GM13977 (cell line): ENCODE results near the gene SH2D2A.

Experiments used
- DNase-seq: peaks from one replicate; pipeline ENCODE4 v3.0.0; 2012; ENCODE audit warnings: low spot score
- in situ Hi-C: fragments of 300-500 bp; cut with MboI; formaldehyde crosslinking; loops from one replicate; pipeline ENCODE4 v1.12.0; 2022; ENCODE audit warnings: low sequenced_read_pairs, low pct_unique_long_range_greater_than_20kb, mixed read lengths, inconsistent platforms; ENCODE audit not compliant: unreplicated experiment
- TF ChIP-seq, protein P1 (sequence below): IDR thresholded peaks from 2 replicates; pipeline ENCODE4 v1.5.1; 2012; ENCODE audit warnings: mild to moderate bottlenecking, control low read depth; ENCODE audit not compliant: insufficient read depth; ENCODE audit errors: extremely low read depth, missing control alignments

Gene SH2D2A

DNA sequence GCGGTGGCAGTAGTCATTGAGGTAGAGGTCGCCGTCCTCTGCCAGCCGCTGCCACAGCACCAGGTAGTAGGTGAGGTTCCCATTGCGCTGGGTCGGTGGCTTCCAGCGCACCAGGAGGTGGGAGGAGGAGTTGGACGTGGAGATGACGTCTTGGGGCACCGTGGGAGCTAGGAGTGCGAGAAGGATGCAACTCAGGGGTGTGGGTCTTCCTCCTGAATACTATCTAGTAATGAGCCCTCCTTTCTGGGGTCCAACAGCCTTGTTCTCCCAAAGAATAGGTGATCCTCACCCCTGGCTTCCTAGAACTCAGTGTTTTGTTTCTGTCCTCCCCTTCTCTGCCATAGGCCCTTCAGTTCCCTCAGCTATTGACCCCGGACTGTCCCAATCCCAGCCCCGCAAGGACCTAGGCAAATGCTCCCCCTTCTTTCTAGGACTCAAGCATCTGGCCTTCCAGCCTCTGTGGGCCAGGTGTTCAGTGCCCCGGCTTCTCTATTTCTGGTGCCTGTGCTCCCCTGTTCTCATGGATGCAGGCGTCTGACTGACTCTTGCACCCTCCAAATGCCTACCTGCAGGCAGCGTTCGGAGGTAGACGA is 29.4 kb upstream of the SH2D2A start:
- in situ Hi-C loops: no loop called here
- TF ChIP-seq, protein P1, sequence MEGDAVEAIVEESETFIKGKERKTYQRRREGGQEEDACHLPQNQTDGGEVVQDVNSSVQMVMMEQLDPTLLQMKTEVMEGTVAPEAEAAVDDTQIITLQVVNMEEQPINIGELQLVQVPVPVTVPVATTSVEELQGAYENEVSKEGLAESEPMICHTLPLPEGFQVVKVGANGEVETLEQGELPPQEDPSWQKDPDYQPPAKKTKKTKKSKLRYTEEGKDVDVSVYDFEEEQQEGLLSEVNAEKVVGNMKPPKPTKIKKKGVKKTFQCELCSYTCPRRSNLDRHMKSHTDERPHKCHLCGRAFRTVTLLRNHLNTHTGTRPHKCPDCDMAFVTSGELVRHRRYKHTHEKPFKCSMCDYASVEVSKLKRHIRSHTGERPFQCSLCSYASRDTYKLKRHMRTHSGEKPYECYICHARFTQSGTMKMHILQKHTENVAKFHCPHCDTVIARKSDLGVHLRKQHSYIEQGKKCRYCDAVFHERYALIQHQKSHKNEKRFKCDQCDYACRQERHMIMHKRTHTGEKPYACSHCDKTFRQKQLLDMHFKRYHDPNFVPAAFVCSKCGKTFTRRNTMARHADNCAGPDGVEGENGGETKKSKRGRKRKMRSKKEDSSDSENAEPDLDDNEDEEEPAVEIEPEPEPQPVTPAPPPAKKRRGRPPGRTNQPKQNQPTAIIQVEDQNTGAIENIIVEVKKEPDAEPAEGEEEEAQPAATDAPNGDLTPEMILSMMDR: no peak
- peak; percentile 24 for DNase-seq

DNA sequence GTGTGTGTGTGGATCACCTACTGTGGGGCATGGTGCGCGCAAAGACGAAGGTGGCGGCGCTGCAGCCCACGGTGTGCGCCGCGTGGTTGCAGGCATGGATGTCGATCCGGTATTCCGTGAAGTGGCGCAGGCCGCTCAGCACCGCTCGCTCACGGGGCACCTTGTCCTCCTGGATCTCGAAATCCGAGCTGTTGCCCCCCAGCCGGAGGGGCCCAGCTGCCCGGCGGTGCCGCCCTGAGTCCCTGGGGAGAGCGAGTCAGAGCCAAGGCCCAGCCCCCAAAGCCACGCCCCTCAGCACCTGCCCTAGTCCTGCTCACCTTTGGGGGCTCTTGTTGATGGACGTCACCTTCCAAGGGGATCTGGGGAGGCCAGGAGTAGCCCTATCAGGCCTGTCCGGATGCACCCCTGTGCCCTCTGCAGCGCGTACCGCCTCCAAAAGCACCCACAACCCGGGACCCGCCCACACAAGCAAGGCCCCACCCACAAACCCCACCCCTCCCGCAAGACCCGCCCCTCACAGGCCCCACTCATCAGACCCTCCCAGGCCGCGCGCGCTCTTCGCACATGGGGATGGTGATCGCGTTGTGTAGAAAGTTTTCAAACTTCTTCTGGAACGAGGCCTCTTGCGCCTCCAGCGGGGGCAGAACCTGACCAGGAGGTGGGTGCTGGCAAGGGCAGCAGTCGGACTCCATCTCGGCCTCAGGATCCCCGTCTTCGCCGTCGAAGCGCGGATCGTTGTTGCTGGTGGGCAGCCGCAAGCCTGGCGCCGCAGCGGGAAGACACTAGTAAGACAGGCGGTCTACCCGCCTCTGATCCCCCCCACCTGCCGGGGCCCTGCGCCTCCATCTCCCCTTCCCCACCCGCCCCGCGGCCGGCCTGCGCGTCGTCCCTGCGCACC is 28.7 kb upstream of the SH2D2A start:
- TF ChIP-seq, protein P1: no peak
- in situ Hi-C loops: no loop called here
- DNase-seq: peak; percentile 48

DNA sequence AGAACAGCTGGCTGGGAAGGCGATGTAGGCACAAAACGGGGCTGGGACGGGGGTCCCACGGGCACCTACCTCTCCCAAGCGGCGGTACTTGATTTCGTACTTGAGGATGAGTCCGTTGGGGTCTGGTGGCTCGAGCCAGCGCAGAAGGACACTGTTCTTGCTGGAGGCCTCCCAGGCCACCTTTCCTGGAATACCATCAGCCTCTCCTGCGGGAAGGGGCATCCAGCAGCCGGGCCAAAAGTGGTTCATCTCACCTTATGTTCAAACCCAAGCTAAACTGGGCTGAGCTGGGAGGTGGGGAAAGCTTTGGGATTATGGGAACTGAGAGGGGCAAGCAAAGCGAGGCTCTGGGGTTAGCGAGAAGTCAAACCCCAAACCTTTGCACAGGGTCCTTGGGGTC is 28.0 kb upstream of the SH2D2A start:
- in situ Hi-C loops: no loop called here
- TF ChIP-seq, protein P1: no peak
- DNase-seq: peak; percentile 20

DNA sequence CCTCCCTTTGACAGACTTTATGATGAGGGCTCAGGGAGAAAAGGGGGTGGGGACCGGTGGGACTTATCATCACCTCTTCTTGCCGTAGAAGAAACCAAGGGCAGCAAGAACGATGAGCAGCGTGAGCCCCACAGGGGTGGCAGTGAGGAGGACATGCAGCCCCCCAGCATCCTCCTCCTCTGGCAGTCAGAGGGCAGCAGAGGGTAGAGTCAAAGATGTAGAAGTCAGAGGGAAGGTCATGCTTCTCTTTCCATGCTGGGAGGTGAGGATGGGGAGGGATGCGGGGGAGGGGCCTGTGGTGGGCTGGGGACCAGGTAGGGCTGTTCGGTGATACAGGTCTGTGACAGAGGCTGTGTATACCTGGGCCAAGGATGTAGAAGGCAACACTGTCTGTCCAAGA is 27.5 kb upstream of the SH2D2A start:
- TF ChIP-seq, protein P1: no peak
- in situ Hi-C loops: no loop called here

DNA sequence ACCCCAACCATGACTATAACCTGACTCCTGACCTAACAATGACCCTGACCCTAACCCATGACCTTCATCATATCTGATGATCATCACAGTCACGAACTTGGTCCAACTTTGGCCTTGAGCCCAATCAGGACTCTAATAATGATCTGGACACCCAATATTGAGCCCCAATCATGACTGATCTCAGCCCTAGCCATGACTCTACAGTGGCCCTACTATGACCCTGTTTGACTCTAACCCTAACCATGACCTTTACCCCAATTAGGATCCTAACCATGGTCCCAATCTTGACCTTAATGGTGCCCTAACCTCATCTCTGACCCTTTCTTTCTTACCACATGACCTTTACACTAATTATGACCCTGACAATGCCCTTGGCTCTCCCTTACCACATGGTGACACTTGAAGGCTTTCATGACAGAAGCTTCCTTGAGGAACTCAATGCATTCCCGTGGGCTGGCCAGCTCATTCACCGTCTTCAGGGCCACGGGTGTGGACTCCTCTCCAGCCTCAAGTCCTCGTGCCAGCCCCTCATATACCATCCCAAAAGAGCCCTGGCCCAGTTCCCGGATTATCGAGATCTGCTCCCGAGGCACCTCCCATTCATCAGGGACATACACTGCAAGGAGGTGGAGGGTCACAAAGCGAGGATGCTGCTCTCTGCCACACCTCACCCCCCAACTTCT is 26.1 kb upstream of the SH2D2A start:
- in situ Hi-C loops: no loop called here
- TF ChIP-seq, protein P1: no peak
- DNase-seq: peak; percentile 7

More for the DNA sequence above, 27.5 kb upstream of the SH2D2A start:
- DNase-seq: peak; percentile 17

DNA sequence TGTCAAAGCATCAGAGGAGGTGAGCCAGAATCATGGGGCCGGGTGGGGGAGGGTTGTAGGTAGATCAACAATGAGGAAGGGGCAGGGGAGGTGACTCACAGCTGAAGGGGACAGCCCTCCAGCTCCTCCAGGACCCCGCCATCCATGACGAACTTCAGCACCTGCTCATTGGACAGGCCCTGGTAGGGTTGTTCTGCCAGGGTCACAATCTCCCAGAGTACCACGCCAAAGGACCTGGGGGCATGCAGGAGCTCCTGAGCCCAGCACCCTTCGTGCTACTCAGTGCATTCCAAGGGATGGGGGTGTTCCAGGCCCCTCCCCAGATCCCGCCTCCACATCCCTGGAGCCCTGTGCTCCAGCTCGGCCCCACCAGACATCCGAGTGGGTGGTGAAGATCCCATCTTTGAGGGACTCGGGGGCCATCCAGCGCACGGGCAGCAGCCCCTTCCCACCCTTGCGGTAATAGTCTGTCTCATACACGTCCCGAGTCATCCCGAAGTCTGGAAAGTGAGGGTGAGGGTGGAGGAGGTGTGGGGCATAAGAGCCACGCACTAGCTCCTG is 24.7 kb upstream of the SH2D2A start:
- DNase-seq: peak; percentile 9
- TF ChIP-seq, protein P1: no peak
- in situ Hi-C loops: no loop called here
